ENCODE measurements around the gene IQGAP2. TPM values are rescaled to one million over a fixed set of nuclear protein-coding genes. Genes with fewer than 3 reads are reported as not detected.

Gene IQGAP2
- total RNA-seq, 2 donors from 2014 or later = 15.3 to 17.6 TPM

GRCh38 chr5:76372323-76373054 lies 30.6 kb upstream of the IQGAP2 start:
- no peaks in the 10 kb centered on the region for H3K27me3 ChIP-seq (replicated peaks; ENCODE audit: insufficient read depth)
- no peak overlapping the region for H3K27ac ChIP-seq
- H3K36me3 ChIP-seq = no peaks in the 10 kb centered on the region
- no peak overlapping the region for H3K4me3 ChIP-seq
- H3K4me1 ChIP-seq (ENCODE audit: control insufficient read depth in 1 of 2, low read depth in 2 of 2) = no peaks in the 10 kb centered on the region
- TF ChIP-seq CTCF (IDR thresholded peaks at IDR 0.05) = no peak
- no peak for DNase-seq (ENCODE audit: low spot score)
- no peak for ATAC-seq (ENCODE audit: insufficient number of reproducible peaks, low FRiP score, low read depth)
- no peaks in the 10 kb centered on the region for H3K9me3 ChIP-seq

- DNase-seq (ENCODE audit: low spot score) (no peak), ATAC-seq (ENCODE audit: insufficient number of reproducible peaks, low FRiP score, low read depth) (no peak)
- TF ChIP-seq CTCF (IDR thresholded peaks at IDR 0.05) = no peak
- H3K4me3 ChIP-seq = no peak overlapping the region
- H3K36me3 ChIP-seq = no peaks in the 10 kb centered on the region
- no peaks in the 10 kb centered on the region for H3K27me3 ChIP-seq (replicated peaks; ENCODE audit: insufficient read depth)
- no peaks in the 10 kb centered on the region for H3K9me3 ChIP-seq
- no peak overlapping the region for H3K27ac ChIP-seq
- no peaks in the 10 kb centered on the region for H3K4me1 ChIP-seq (ENCODE audit: control insufficient read depth in 1 of 2, low read depth in 2 of 2)
These were observed 26.8 kb upstream of the IQGAP2 start for GRCh38 chr5:76376148-76376865.

- DNase-seq (ENCODE audit: low spot score) (no peak), ATAC-seq (ENCODE audit: insufficient number of reproducible peaks, low FRiP score, low read depth) (no peak)
- Histone ChIP-seq H3K9me3 (no peaks in the 10 kb centered on the region), H3K4me1 (ENCODE audit: control insufficient read depth in 1 of 2, low read depth in 2 of 2) (no peaks in the 10 kb centered on the region), H3K27me3 (replicated peaks; ENCODE audit: insufficient read depth) (no peaks in the 10 kb centered on the region), H3K36me3 (no peaks in the 10 kb centered on the region), H3K27ac (no peak overlapping the region), H3K4me3 (no peak overlapping the region)
- TF ChIP-seq CTCF (IDR thresholded peaks at IDR 0.05) = no peak
These were observed 26.2 kb upstream of the IQGAP2 start for GRCh38 chr5:76376866-76377230.

GRCh38 chr5:76378355-76378754 lies 24.7 kb upstream of the IQGAP2 start:
- no peaks in the 10 kb centered on the region for H3K9me3 ChIP-seq
- no peaks in the 10 kb centered on the region for H3K36me3 ChIP-seq
- no peak for DNase-seq (ENCODE audit: low spot score)
- H3K27me3 ChIP-seq (replicated peaks; ENCODE audit: insufficient read depth) = no peaks in the 10 kb centered on the region
- no peak overlapping the region for H3K4me3 ChIP-seq
- no peak for TF ChIP-seq CTCF (IDR thresholded peaks at IDR 0.05)
- H3K27ac ChIP-seq = no peak overlapping the region
- no peaks in the 10 kb centered on the region for H3K4me1 ChIP-seq (ENCODE audit: control insufficient read depth in 1 of 2, low read depth in 2 of 2)
- no peak for ATAC-seq (ENCODE audit: insufficient number of reproducible peaks, low FRiP score, low read depth)

GRCh38 chr5:76379316-76379715 lies 23.8 kb upstream of the IQGAP2 start:
- Histone ChIP-seq H3K36me3 (no peaks in the 10 kb centered on the region), H3K27ac (no peak overlapping the region), H3K4me3 (no peak overlapping the region), H3K27me3 (replicated peaks; ENCODE audit: insufficient read depth) (no peaks in the 10 kb centered on the region), H3K9me3 (no peaks in the 10 kb centered on the region), H3K4me1 (ENCODE audit: control insufficient read depth in 1 of 2, low read depth in 2 of 2) (no peaks in the 10 kb centered on the region)
- no peak for DNase-seq (ENCODE audit: low spot score)
- TF ChIP-seq CTCF (IDR thresholded peaks at IDR 0.05) = no peak
- ATAC-seq (ENCODE audit: insufficient number of reproducible peaks, low FRiP score, low read depth) = no peak
